Neural progenitor cell (in vitro differentiated cells): ENCODE results near the gene IQCH.

Experiments used
- EZH2 ChIP-seq: fragments of 200-600 bp; sonication (generic); IDR thresholded peaks from 2 replicates; pipeline ENCODE4 v1.6.1; 2017; ENCODE audit warnings: antibody characterized with exemption, mild to moderate bottlenecking, moderate library complexity
- TF ChIP-seq, protein P1 (sequence below): fragments of 200-600 bp; sonication (generic); IDR thresholded peaks from 2 replicates; pipeline ENCODE4 v1.5.1; 2017; ENCODE audit warnings: antibody characterized with exemption, mild to moderate bottlenecking

DNA sequence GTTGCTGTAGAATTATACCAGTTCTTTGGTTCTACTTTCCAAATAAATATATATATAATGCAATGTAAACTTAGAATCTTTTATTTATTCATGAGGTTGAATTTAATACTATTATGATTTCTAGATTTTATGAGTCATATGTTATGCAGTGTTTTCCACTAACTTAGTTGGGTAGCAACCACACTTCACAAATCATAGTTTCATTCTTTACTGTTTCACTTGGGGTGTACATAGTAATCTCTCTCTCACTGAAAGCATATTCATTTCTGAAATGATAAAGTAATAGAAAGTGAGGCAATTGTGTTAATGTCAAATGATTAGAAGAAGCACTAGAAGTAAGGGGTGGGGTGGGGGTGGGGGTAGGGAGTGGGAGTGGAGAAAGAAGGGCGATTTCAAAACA, 52.6 kb downstream of the IQCH start:
- no peak for TF ChIP-seq EZH2
- TF ChIP-seq, protein P1, sequence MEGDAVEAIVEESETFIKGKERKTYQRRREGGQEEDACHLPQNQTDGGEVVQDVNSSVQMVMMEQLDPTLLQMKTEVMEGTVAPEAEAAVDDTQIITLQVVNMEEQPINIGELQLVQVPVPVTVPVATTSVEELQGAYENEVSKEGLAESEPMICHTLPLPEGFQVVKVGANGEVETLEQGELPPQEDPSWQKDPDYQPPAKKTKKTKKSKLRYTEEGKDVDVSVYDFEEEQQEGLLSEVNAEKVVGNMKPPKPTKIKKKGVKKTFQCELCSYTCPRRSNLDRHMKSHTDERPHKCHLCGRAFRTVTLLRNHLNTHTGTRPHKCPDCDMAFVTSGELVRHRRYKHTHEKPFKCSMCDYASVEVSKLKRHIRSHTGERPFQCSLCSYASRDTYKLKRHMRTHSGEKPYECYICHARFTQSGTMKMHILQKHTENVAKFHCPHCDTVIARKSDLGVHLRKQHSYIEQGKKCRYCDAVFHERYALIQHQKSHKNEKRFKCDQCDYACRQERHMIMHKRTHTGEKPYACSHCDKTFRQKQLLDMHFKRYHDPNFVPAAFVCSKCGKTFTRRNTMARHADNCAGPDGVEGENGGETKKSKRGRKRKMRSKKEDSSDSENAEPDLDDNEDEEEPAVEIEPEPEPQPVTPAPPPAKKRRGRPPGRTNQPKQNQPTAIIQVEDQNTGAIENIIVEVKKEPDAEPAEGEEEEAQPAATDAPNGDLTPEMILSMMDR = no peak
